GM12892 (cell line): Measurements from ENCODE around the gene C15orf62.
A peak's percentile ranks its signal among the peaks of the same experiment; 100 is the strongest.

Experiments used
- DNase-seq: peaks from one replicate; pipeline ENCODE4 v3.0.0; 2011; ENCODE audit not compliant: insufficient read length
- FAIRE-seq: peaks from 2 replicates; lab custom pipeline; 2011; peaks lifted over from hg19 to GRCh38; lab: Jason Lieb, UNC
- POLR2A ChIP-seq: IDR thresholded peaks from 2 replicates; pipeline ENCODE4 v1.6.1; 2011; ENCODE audit warnings: low read depth, low read length, control low read depth
- POLR2AphosphoS5 ChIP-seq: IDR thresholded peaks from 2 replicates; pipeline ENCODE4 v1.6.1; 2011; ENCODE audit warnings: low read depth, low read length, control low read depth
- TAF1 ChIP-seq: IDR thresholded peaks from 2 replicates; pipeline ENCODE4 v1.6.1; 2011; ENCODE audit warnings: low read depth, mild to moderate bottlenecking, control low read depth, low read length, borderline replicate concordance

C15orf62 gene

DNA sequence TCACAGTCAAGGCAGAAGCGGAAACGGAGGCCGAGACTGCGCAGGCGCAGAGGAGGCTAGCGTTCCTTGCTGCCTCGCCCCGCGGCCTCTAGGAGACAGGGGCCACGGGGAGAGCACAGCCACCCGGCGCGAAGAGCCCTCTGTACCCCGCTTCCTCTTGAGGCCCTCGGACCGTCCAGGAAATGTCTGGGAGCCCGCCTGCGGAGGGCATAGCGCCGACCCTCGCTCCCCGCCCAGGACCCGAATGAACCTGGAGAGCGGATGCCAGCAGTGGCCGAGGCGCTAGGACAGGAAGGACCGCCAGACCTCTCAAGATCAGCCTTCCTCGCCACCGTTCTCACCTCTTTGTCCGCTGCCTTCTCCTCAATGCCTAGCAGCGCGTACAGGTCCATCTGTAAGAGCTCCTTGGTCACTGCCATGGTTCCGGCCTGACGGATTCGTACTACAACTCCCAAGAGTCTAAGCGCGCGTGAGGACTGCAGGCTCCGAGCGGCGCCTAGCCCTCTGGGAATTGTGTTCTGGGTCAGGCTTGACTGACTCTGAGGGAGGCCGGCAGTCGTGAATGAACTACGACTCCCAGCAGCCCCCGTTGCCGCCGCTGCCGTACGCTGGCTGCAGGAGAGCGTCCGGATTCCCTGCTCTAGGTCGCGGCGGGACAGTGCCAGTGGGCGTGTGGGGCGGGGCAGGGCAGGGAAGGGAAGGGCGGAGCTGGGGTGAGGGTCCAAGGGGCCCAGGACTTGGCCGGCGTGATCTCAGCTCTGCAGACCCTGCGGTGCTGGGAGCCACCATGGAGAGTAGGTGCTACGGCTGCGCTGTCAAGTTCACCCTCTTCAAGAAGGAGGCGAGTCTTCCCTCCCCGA lies 37.5 kb downstream of the C15orf62 start, which contains the start of the genes DNAJC17 and ZFYVE19:
Gene DNAJC17, minus strand, starts transcription at position 446 of the 860 bp plus-strand sequence. Its CDS starts 27 bp downstream, at position 419.
Gene ZFYVE19, plus strand, starts transcription at position 62 of the 860 bp plus-strand sequence. Its CDS starts 501 bp downstream, at position 563.
- DNase-seq (peak; percentile 82), FAIRE-seq (peak; percentile 96)

DNA sequence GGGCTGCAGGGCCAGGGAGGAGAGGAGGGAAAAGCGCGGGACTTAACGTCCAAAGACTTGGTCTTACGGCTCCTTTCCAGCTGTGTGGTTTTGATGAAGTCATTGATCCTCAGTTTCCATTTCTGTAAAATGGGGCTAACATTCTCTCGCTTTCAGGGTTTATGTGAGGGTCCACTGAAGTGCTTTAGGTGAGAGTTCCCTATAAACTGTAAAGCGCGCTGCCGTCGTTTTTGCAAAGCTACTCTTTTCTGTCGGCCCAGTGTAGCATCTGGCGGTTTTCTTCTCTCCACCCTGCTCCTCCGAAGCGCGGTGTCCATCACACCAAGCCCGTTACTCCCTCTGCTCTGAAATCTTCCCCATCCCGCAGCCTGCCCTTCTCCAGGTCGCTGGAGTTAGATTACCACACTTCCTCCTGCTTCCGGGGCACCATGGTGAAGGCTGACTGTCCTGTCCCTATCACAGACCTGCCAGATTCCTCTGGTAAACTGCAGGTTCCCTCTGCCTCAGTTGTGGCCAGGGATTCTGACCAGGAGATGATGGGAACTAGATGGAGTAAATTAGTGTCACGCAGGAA lies 38.2 kb downstream of the C15orf62 start:
- TF ChIP-seq TAF1 (no peak), POLR2A (no peak), POLR2AphosphoS5 (no peak)
- no peak for DNase-seq
- no peak for FAIRE-seq

More for the DNA sequence above, 37.5 kb downstream of the C15orf62 start, which contains the start of the genes DNAJC17 and ZFYVE19:
- TF ChIP-seq POLR2A = peak; percentile 87
- TF ChIP-seq POLR2AphosphoS5 = peak; percentile 69
- peak; percentile 33; the same call in 1 of the 2 replicates for TF ChIP-seq TAF1

DNA sequence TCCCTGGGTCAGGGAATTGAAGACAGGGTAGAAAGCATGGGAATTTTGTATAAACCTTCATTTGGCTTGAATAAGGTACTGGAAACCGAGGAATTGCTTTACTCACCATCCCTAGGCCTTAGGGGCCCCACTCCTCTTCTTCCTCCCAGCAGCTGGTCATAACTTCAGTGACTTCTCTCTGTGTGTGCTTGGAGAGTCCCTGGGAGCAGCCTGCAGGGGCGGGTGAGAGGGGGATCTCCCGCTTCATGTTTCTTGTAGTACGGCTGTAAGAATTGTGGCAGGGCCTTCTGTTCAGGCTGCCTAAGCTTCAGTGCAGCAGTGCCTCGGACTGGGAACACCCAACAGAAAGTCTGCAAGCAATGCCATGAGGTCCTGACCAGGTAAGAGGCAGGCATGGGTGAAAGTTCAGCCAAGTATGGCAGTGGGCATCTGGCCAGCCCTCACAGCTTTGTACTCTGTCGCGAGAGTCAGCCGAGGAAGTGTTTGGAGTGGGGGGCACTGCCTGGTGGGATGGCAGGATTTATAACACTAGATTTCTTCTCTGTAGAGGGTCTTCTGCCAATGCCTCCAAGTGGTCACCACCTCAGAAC lies 39.2 kb downstream of the C15orf62 start:
- no peak for TF ChIP-seq TAF1
- no peak for TF ChIP-seq POLR2AphosphoS5
- no peak for TF ChIP-seq POLR2A
- FAIRE-seq (no peak), DNase-seq (no peak)

DNA sequence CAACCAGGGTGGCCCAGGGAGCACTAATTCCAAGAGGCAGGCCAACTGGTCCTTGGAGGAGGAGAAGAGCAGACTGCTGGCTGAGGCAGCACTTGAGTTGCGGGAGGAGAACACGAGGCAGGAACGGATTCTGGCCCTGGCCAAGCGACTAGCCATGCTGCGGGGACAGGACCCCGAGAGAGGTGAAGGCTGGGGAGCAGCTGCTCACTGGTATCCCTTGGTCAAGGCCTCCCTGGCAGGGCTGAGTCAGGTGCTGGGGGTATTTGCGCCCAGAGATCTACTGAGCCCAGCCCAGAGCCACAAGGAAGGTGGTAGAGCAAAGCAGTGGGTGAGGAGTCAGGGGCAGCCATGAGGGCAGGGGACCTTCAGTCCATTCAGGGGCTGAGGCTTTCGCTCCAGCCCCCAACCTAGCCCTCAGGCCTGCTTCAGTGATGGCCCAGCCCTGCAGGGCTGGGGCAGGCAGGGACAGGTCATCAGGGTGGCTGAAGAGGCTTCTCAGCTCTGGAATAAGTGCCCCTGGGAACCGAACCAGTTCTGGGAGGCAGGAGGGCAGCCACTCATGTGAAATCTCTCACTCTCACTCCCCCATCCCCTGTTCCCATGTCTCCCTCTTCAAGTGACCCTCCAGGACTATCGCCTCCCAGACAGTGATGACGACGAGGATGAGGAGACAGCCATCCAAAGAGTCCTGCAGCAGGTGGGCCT lies 43.1 kb downstream of the C15orf62 start:
- DNase-seq = no peak
- TF ChIP-seq POLR2AphosphoS5 (no peak), POLR2A (no peak), TAF1 (no peak)
- FAIRE-seq = no peak

DNA sequence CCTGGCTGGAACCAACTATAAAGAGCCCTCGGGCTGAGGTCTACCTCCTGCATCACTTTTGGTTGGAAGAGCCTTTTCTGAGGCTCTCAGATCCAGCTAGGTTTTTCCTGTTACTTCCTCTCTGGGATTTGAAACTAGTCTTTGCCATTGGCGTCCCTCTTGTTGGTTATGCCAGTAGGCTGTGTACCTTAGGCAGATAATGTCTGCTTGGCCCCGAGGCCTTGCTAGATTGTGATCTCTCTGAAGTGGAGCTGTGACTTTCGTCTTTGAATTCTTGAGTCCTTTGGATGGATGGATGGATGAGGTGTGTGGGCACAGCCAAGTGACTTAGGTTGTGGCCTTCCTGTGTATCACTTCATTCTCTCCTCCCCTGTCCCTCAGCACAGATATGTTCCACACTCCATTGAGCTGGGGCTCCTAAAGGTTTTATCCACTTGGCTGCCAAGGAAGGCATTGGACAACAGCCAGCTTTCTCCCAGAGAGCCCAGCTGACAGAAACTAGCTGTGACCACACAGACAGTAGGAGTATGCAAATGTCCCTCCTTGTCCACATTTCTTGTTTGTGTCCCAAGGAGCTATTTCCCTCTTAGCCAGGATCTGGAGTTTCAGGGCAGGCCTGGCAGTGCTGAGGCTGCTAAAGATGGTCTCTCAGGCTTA lies 45.4 kb downstream of the C15orf62 start:
- no peak for TF ChIP-seq TAF1
- TF ChIP-seq POLR2A = no peak
- FAIRE-seq = no peak
- no peak for DNase-seq

DNA sequence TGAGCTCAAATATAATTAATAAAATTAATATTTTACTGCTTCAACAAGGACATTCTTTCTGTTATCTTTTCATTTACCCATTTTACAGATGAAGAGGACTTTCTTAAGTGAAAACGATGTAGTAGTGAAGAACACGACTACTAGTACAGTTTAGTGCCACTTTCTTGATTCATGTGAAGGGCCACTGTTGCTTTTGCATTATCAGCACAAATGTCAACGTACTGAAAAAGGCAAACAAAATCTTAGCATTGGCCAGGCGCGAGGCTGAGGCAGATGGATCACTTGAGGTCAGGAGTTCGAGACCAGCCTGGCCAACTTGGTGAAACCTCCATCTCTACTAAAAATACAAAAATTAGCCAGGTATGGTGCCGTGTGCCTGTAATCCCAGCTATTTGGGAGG lies 49.3 kb downstream of the C15orf62 start:
- FAIRE-seq (no peak), DNase-seq (no peak)
- no peak for TF ChIP-seq TAF1
- no peak for TF ChIP-seq POLR2AphosphoS5
- TF ChIP-seq POLR2A = no peak

DNA sequence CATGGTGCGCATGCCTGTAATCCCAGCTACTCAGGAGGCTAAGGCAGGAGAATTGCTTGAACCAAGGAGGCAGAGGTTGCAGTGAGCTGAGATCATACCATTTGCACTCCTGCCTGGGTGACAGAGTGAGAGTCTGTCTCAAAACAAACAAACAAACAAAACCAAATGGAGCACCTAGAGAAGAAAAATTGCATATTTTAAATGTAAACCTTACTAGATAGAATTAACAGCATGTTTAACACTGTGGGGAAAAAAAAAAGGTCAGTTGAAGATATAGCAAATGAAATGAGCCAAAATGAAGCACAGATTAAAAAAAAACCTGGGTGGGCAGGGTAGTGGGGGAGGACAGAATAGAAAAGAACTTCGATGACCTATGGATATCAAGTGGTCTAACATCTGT lies 51.4 kb downstream of the C15orf62 start:
- no peak for TF ChIP-seq TAF1
- no peak for TF ChIP-seq POLR2AphosphoS5
- no peak for TF ChIP-seq POLR2A
- no peak for DNase-seq
- no peak for FAIRE-seq
